A549 (cell line): Measurements from ENCODE around the gene RPL37A. TPM values are rescaled to one million over a fixed set of nuclear protein-coding genes. Genes with fewer than 3 reads are reported as not detected.

Source experiments
- ATAC-seq, 2 experiments: fragments of 200-7000 bp in 1 of 2; fragments of >200 bp in 1 of 2; cut with Nextera tagmentation in 1 of 2; cut with Tn5 transposase in 1 of 2; 3 replicates each; pipeline versions ENCODE4 v1.8.0 to v1.9.1; 2018 to 2020; ENCODE audit warnings: mild to moderate bottlenecking in 1 of 2, moderate library complexity in 1 of 2
- CTCF ChIA-PET: fragments of 300-600 bp; sonication (Branson Sonifier 250); formaldehyde crosslinking; extraction: SDS; loops from one replicate; lab custom pipeline; 2021; ENCODE audit warnings: antibody characterized with exemption, inconsistent platforms; lab: Yijun Ruan, JAX
- POLR2A ChIA-PET: fragments of 350-600 bp; formaldehyde crosslinking; extraction: SDS; loops from one replicate; lab custom pipeline; 2021; ENCODE audit warnings: antibody characterized with exemption, inconsistent platforms; lab: Yijun Ruan, JAX
- DNase-seq, 2 experiments: peaks; one replicate each; pipeline versions ENCODE4 v3.0.0 to v3.0.0-alpha.2; 2011 to 2016; ENCODE audit warnings: low read depth in 1 of 2, low spot score in 1 of 2
- FAIRE-seq: peaks from 2 replicates; lab custom pipeline; 2011; peaks lifted over from hg19 to GRCh38; lab: Jason Lieb, UNC
- H3K27ac ChIP-seq, 2 experiments: fragments of >200 bp; sonication (Bioruptor Twin); formaldehyde crosslinking; 3 replicates each; pipeline ENCODE4 v1.5.1; 2016 to 2017
- H3K4me1 ChIP-seq: fragments of >200 bp; sonication (Bioruptor Twin); formaldehyde crosslinking; 3 replicates; pipeline ENCODE4 v1.6.1; 2016
- H3K4me2 ChIP-seq: fragments of >200 bp; sonication (Bioruptor Twin); formaldehyde crosslinking; 3 replicates; pipeline ENCODE4 v1.6.1; 2016
- H3K4me3 ChIP-seq: fragments of >200 bp; sonication (Bioruptor Twin); formaldehyde crosslinking; 3 replicates; pipeline ENCODE4 v1.5.1; 2016
- H3K9me3 ChIP-seq: fragments of >200 bp; sonication (Bioruptor Twin); formaldehyde crosslinking; 3 replicates; pipeline ENCODE4 v1.6.1; 2016
- CBX2 ChIP-seq: fragments of 200-600 bp; sonication (generic); IDR thresholded peaks from 2 replicates; pipeline ENCODE4 v1.6.1; 2016; ENCODE audit warnings: low read depth, mild to moderate bottlenecking, borderline replicate concordance
- CTCF ChIP-seq: fragments of >200 bp; sonication (Bioruptor Twin); formaldehyde crosslinking; IDR thresholded peaks from 3 replicates; pipeline ENCODE4 v1.5.1; 2016
- EP300 ChIP-seq, 2 experiments: fragments of >200 bp; sonication (Bioruptor Twin); formaldehyde crosslinking; IDR thresholded peaks; 2 replicates in 1 of 2; 3 replicates in 1 of 2; pipeline ENCODE4 v1.6.1; 2016 to 2017
- FOSL2 ChIP-seq, 2 experiments: fragments of 450-650 bp in 1 of 2; fragments of >200 bp in 1 of 2; sonication (Bioruptor Twin) in 1 of 2; formaldehyde crosslinking; IDR thresholded peaks; 2 replicates each; pipeline versions ENCODE4 v1.5.0 to v1.6.1; 2016 to 2020; ENCODE audit warnings: mild to moderate bottlenecking in 1 of 2, moderate library complexity in 1 of 2
- HDAC2 ChIP-seq: fragments of 200-600 bp; sonication (generic); IDR thresholded peaks from 2 replicates; pipeline ENCODE4 v1.6.1; 2016
- HOXB13 ChIP-seq: fragments of 250-450 bp; sonication (Bioruptor Pico); IDR thresholded peaks from 2 replicates; pipeline ENCODE4 v1.5.0; 2020; ENCODE audit warnings: low read depth, mild to moderate bottlenecking, moderate library complexity
- HOXB5 ChIP-seq: fragments of 250-450 bp; sonication (Bioruptor Pico); IDR thresholded peaks from 2 replicates; pipeline ENCODE4 v1.5.0; 2020; ENCODE audit warnings: mild to moderate bottlenecking, moderate library complexity
- JUN ChIP-seq, 2 experiments: fragments of >200 bp; sonication (Bioruptor Twin); formaldehyde crosslinking; IDR thresholded peaks; 2 replicates in 1 of 2; 3 replicates in 1 of 2; pipeline ENCODE4 v1.6.1; 2016 to 2017
- KDM1A ChIP-seq: fragments of 200-600 bp; sonication (generic); IDR thresholded peaks from 2 replicates; pipeline ENCODE4 v1.6.1; 2016; ENCODE audit warnings: low read depth, mild to moderate bottlenecking
- NR3C1 ChIP-seq: fragments of >200 bp; sonication (Bioruptor Twin); formaldehyde crosslinking; IDR thresholded peaks from 3 replicates; pipeline ENCODE4 v1.6.1; 2017
- PHF8 ChIP-seq: fragments of 200-600 bp; sonication (generic); IDR thresholded peaks from 2 replicates; pipeline ENCODE4 v1.6.1; 2016; ENCODE audit warnings: low read depth, mild to moderate bottlenecking, antibody characterized with exemption, moderate library complexity, borderline replicate concordance
- POLR2A ChIP-seq: IDR thresholded peaks from 2 replicates; pipeline ENCODE4 v1.6.1; 2012; ENCODE audit warnings: mild to moderate bottlenecking, low read length
- RAD21 ChIP-seq, 2 experiments: fragments of >200 bp in 1 of 2; sonication (Bioruptor Twin) in 1 of 2; formaldehyde crosslinking in 1 of 2; IDR thresholded peaks in 1 of 2; conservative IDR thresholded peaks in 1 of 2; 2 replicates in 1 of 2; 3 replicates in 1 of 2; pipeline ENCODE4 v1.6.1; 2012 to 2018; ENCODE audit warnings: inconsistent platforms in 1 of 2
- RARB ChIP-seq: fragments of 250-450 bp; sonication (Bioruptor Pico); IDR thresholded peaks from 2 replicates; pipeline ENCODE4 v1.8.0; 2021; ENCODE audit warnings: mild to moderate bottlenecking, moderate library complexity
- RCOR1 ChIP-seq: fragments of 150-350 bp; IDR thresholded peaks from 2 replicates; pipeline ENCODE4 v1.6.1; 2014; ENCODE audit warnings: antibody characterized with exemption, low read length, low read depth
- REST ChIP-seq: fragments of 200-600 bp; sonication (generic); IDR thresholded peaks from 2 replicates; pipeline ENCODE4 v1.6.1; 2016; ENCODE audit warnings: antibody characterized with exemption, mild to moderate bottlenecking, moderate library complexity
- RNF2 ChIP-seq: fragments of 200-600 bp; sonication (generic); IDR thresholded peaks from 2 replicates; pipeline ENCODE4 v1.6.1; 2016; ENCODE audit warnings: low read depth, mild to moderate bottlenecking, antibody characterized with exemption, moderate library complexity, borderline replicate concordance
- SMC3 ChIP-seq: fragments of >200 bp; sonication (Bioruptor Twin); formaldehyde crosslinking; IDR thresholded peaks from 3 replicates; pipeline ENCODE4 v1.6.1; 2018; ENCODE audit warnings: inconsistent platforms
- TP53 ChIP-seq: fragments of 250-450 bp; sonication (Bioruptor Pico); IDR thresholded peaks from 2 replicates; pipeline ENCODE4 v1.5.0; 2021; ENCODE audit warnings: mild to moderate bottlenecking, moderate library complexity
- WGBS: methylation state at CpG from one replicate; pipeline ENCODE4 v1.1.6; 2017; ENCODE audit errors: missing lambda C conversion rate; 5-methylcytosine and 5-hydroxymethylcytosine counted together
- polyA plus RNA-seq, 4 experiments: library from polyadenylated mRNA; depleted of rRNA in 3 of 4; stranded (reverse); fragments of >200 nt; fragmentation: RNase III in 1 of 4; extraction: RNeasy Plus Mini Kit Qiagen cat#74134 plus additional on column Dnase treatment in 1 of 4; gene quantifications; 2 replicates in 3 of 4; 3 replicates in 1 of 4; pipeline ENCODE4 v1.2.3, GENCODE V29; 2011 to 2017
- TF ChIP-seq, protein P1 (sequence below): fragments of 150-350 bp; IDR thresholded peaks from 2 replicates; pipeline ENCODE4 v1.6.1; 2014; ENCODE audit warnings: low read depth, mild to moderate bottlenecking, low read length
- TF ChIP-seq, protein P2 (sequence below): IDR thresholded peaks from 2 replicates; pipeline ENCODE4 v1.6.1; 2012

The RPL37A gene
- polyA plus RNA-seq, 2 of the 4 experiments (the other 2 are of a cell fraction) = 4,046 to 4,381 TPM

DNA sequence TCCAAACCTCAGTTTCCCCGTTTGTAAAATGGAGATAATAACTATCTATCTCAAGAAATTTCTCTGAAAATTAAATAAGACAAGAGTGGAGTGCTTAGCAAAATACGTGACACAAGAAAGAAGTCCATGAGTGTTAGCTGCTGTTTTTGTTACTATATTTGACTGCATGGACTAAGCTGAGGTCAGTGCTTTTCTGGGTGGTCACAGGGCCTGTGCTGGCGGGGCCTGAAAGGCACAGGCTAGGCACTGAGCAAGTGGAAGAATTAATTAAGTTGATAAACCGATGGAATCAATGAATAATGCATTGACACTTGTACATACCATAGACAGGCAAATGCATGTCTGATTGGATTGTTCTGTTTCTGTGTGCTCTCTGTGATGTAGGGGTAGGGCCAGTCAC is 27.3 kb downstream of the RPL37A start:
- no peak for TF ChIP-seq RARB (CRISPR knock-in tag)
- no peak for TF ChIP-seq JUN (IDR thresholded peaks at IDR 0.05)
- no peak for TF ChIP-seq EP300 (IDR thresholded peaks at IDR 0.05)
- no peak for TF ChIP-seq HDAC2
- no peak for TF ChIP-seq RAD21 (conservative IDR thresholded peaks at IDR 0.05 in 1 of 2, IDR thresholded peaks at IDR 0.05 in 1 of 2)
- no peak for TF ChIP-seq SMC3
- no peak for TF ChIP-seq RNF2
- FAIRE-seq = no peak
- ATAC-seq = no peak
- Histone ChIP-seq H3K27ac (no peak overlapping the region), H3K4me3 (no peak overlapping the region), H3K4me1 (no peaks in the 10 kb centered on the region), H3K4me2 (no peak overlapping the region), H3K9me3 (no peaks in the 10 kb centered on the region)
- 62% methylated on average over 4 of the region's 4 CpGs for WGBS
- POLR2A ChIA-PET = no interaction called here
- DNase-seq = no peak
- CTCF ChIA-PET = interaction anchor here (1.1 to 13.2 kb wide), 4 partner anchors 9 to 1187 kb away, joined by 3 to 402 read pairs (median 8); no protein-coding TSS in a partner anchor

- ATAC-seq = no peak
- POLR2A ChIA-PET = interaction anchor here (0.8 kb wide), 1 partner anchor 11 kb away, joined by 5 read pairs; no protein-coding TSS in a partner anchor
- CTCF ChIA-PET = interaction anchor here (0.8 to 13.2 kb wide), 6 partner anchors 8 to 1186 kb away, joined by 3 to 402 read pairs (median 4); no protein-coding TSS in a partner anchor
- TF ChIP-seq, protein P1, sequence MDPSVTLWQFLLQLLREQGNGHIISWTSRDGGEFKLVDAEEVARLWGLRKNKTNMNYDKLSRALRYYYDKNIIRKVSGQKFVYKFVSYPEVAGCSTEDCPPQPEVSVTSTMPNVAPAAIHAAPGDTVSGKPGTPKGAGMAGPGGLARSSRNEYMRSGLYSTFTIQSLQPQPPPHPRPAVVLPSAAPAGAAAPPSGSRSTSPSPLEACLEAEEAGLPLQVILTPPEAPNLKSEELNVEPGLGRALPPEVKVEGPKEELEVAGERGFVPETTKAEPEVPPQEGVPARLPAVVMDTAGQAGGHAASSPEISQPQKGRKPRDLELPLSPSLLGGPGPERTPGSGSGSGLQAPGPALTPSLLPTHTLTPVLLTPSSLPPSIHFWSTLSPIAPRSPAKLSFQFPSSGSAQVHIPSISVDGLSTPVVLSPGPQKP = no peak
- TF ChIP-seq TP53 (CRISPR knock-in tag) (no peak), REST (no peak), KDM1A (no peak), HDAC2 (no peak), RCOR1 (no peak)
- H3K4me2 ChIP-seq = no peak overlapping the region
- no peaks in the 10 kb centered on the region for H3K4me1 ChIP-seq
- 82% methylated on average over 1 of the region's 1 CpG for WGBS
- no peak for DNase-seq
- H3K9me3 ChIP-seq = no peaks in the 10 kb centered on the region
- no peak for FAIRE-seq
- no peak overlapping the region for H3K27ac ChIP-seq
- H3K4me3 ChIP-seq = no peak overlapping the region
These were observed 28.3 kb downstream of the RPL37A start for GRCh38 chr2:216526939-216527338.

DNA sequence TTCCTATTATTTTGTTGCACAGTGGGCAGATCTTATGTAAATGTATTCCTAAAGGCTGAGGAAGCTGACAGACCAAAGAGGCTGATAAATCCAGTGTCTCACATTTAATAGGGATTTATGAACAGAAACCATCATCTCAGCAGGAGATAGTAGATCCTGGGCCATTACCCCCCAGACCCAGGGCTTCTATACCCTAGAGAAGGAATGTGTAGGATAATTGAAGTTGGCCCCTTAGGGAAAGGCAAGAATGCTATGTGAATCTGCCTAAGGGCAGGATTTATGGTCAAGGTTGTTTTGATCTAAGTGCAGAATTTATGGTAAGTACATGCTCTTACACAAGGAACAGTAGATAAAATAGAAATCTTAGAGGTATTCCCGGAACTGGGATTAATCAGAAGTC is 29.0 kb downstream of the RPL37A start:
- TF ChIP-seq NR3C1 (no peak), HOXB13 (CRISPR knock-in tag) (no peak), REST (no peak), HOXB5 (CRISPR knock-in tag) (no peak), PHF8 (no peak), CBX2 (no peak), CTCF (no peak), FOSL2 (IDR thresholded peaks at IDR 0.05) (no peak), FOSL2 (CRISPR knock-in tag; IDR thresholded peaks at IDR 0.05) (no peak), SMC3 (no peak), EP300 (IDR thresholded peaks at IDR 0.05) (no peak), KDM1A (no peak), POLR2A (no peak)
- TF ChIP-seq, protein P2, sequence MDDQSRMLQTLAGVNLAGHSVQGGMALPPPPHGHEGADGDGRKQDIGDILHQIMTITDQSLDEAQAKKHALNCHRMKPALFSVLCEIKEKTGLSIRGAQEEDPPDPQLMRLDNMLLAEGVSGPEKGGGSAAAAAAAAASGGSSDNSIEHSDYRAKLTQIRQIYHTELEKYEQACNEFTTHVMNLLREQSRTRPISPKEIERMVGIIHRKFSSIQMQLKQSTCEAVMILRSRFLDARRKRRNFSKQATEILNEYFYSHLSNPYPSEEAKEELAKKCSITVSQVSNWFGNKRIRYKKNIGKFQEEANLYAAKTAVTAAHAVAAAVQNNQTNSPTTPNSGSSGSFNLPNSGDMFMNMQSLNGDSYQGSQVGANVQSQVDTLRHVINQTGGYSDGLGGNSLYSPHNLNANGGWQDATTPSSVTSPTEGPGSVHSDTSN = no peak
- TF ChIP-seq, all 56 proteins: peak for 0
- POLR2A ChIA-PET = interaction anchor here (0.8 kb wide), 1 partner anchor 12 kb away, joined by 5 read pairs; no protein-coding TSS in a partner anchor
- CTCF ChIA-PET = interaction anchor here (0.8 to 13.2 kb wide), 3 partner anchors 9 to 137 kb away, joined by 3 to 402 read pairs (median 3); no protein-coding TSS in a partner anchor
- no peak for FAIRE-seq
- no peak for DNase-seq
- Histone ChIP-seq H3K4me1 (no peaks in the 10 kb centered on the region), H3K4me3 (no peak overlapping the region), H3K27ac (no peak overlapping the region), H3K4me2 (no peak overlapping the region), H3K9me3 (no peaks in the 10 kb centered on the region)
- no peak for ATAC-seq
- WGBS = 80% methylated on average over 1 of the region's 1 CpG
